Type B pancreatic cell (in vitro differentiated cells): Measurements from ENCODE around the gene PJA2. TPM values are rescaled to one million over a fixed set of nuclear protein-coding genes. Genes with fewer than 3 reads are reported as not detected.

ENCODE experiments used
- DNase-seq: peaks from one replicate; pipeline ENCODE4 v3.0.0; 2021; ENCODE audit warnings: mixed read lengths; ENCODE audit not compliant: unreplicated experiment; ENCODE audit errors: extremely low spot score
- H3K27ac Mint-ChIP-seq: 2 replicates; pipeline ENCODE4 v1.8.0; 2021; ENCODE audit warnings: mild to moderate bottlenecking, mixed read lengths
- H3K27me3 Mint-ChIP-seq: 2 replicates; pipeline ENCODE4 v1.8.0; 2021; ENCODE audit warnings: mixed read lengths
- H3K36me3 Mint-ChIP-seq: 2 replicates; pipeline ENCODE4 v1.8.0; 2021; ENCODE audit warnings: mixed read lengths
- H3K4me1 Mint-ChIP-seq: one replicate; pipeline ENCODE4 v1.8.0; 2021; ENCODE audit warnings: mixed read lengths; ENCODE audit not compliant: unreplicated experiment
- H3K4me3 Mint-ChIP-seq: 2 replicates; pipeline ENCODE4 v1.8.0; 2021; ENCODE audit warnings: mild to moderate bottlenecking, mixed read lengths
- H3K9me3 Mint-ChIP-seq: 2 replicates; pipeline ENCODE4 v1.8.0; 2021; ENCODE audit warnings: mixed read lengths
- total RNA-seq: library from RNA; stranded (reverse); gene quantifications from 2 replicates; pipeline ENCODE4 v1.2.1, GENCODE V29; 2021; ENCODE audit warnings: low replicate concordance
- TF ChIP-seq, protein P1 (sequence below): fragments of 200-600 bp; sonication (generic); conservative IDR thresholded peaks from 2 replicates; pipeline ENCODE4 v1.5.0; 2021; ENCODE audit warnings: antibody characterized with exemption, mild to moderate bottlenecking

PJA2 gene
- total RNA-seq, 1 donor from 2014 or later, result 79.9 TPM

DNA sequence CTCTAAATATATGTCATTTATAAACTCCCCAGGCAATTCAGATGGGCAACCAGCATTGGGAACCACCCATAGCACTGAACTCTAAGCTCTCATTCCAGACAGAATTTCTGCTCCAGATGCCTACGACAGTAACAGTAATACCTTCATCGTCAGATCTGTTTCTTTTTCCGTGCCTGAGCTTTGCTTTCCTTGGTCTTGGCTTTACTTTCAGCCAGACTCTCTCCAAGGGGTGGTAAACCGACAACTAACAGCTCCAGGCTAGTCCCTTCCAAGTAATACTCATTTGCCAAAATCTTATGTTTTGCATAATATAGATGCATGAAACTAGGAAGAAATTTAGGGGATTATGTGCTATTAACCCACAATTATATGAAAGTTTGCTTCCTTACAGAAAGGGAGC is 102.3 kb downstream of the PJA2 start:
- Mint-ChIP-seq H3K4me1 (peaks cover 3% of the 10 kb centered on the region), H3K27ac (no peak overlapping the region), H3K36me3 (no peaks in the 10 kb centered on the region), H3K27me3 (no peaks in the 10 kb centered on the region), H3K4me3 (no peak overlapping the region), H3K9me3 (no peaks in the 10 kb centered on the region)
- TF ChIP-seq, protein P1, sequence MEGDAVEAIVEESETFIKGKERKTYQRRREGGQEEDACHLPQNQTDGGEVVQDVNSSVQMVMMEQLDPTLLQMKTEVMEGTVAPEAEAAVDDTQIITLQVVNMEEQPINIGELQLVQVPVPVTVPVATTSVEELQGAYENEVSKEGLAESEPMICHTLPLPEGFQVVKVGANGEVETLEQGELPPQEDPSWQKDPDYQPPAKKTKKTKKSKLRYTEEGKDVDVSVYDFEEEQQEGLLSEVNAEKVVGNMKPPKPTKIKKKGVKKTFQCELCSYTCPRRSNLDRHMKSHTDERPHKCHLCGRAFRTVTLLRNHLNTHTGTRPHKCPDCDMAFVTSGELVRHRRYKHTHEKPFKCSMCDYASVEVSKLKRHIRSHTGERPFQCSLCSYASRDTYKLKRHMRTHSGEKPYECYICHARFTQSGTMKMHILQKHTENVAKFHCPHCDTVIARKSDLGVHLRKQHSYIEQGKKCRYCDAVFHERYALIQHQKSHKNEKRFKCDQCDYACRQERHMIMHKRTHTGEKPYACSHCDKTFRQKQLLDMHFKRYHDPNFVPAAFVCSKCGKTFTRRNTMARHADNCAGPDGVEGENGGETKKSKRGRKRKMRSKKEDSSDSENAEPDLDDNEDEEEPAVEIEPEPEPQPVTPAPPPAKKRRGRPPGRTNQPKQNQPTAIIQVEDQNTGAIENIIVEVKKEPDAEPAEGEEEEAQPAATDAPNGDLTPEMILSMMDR, result no peak
- DNase-seq, result no peak

DNA sequence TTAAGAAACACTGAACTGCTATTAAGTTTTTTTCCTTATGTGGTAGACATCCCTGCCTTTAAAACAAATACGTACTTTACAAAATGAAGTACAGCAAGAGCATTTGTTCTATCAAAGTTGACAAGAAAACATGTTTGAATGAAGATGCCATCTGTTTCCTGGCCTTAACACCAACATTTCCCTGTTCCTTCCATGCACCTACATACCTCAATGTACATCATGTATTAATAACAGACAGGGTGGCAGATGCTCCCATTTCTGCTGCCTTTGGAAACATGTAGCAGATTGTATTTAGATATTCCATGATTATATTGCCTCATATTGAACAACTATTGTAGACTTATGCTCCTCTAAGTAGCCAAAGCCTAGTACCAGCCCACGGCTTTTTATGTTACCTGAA is 104.4 kb downstream of the PJA2 start:
- Mint-ChIP-seq H3K4me1 (peaks cover 3% of the 10 kb centered on the region), H3K4me3 (no peak overlapping the region), H3K27me3 (no peaks in the 10 kb centered on the region), H3K27ac (no peak overlapping the region), H3K36me3 (no peaks in the 10 kb centered on the region), H3K9me3 (no peaks in the 10 kb centered on the region)
- TF ChIP-seq, protein P1, result no peak
- no peak for DNase-seq

DNA sequence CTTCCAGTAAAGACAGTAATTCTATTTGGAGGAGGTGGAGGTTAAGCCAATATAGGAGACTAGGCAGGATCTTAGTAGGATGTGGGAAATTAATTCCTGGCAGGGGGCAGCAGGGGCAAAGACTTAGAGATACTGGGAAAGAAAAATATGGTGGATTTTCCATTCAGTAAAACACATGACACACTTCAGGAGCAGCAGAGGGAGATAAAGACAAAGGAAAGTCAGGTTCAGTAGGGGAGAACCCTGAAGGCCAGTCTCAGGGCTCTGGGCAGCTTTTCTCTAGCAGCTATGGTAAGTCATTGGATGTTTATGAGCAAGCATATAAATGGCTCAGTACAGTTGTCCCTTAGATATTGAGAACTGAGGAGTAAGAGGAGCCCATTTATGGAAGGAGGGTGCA is 105.5 kb downstream of the PJA2 start:
- Mint-ChIP-seq H3K27ac (no peak overlapping the region), H3K9me3 (no peaks in the 10 kb centered on the region), H3K27me3 (no peaks in the 10 kb centered on the region), H3K4me1 (no peaks in the 10 kb centered on the region), H3K4me3 (no peak overlapping the region), H3K36me3 (no peaks in the 10 kb centered on the region)
- no peak for DNase-seq
- TF ChIP-seq, protein P1, result no peak

DNA sequence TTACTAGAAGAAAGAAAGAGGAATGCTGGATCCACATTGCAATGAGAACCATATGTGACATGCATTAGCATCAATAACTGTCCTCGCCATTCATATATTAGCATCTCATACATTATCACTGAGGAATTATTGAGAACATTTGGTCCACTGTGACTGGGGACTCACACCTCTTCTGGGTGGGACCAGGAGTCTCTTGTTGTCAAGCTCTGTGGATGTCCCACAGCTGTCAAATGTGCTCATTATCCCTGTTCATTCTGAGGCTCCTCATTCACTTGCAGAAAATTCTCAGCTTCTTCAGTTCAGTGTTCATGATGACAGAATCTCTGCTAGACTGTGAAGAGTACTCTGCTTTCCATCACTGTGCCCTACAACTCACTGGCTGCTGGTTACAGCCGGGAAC is 109.4 kb downstream of the PJA2 start:
- no peak for DNase-seq

DNA sequence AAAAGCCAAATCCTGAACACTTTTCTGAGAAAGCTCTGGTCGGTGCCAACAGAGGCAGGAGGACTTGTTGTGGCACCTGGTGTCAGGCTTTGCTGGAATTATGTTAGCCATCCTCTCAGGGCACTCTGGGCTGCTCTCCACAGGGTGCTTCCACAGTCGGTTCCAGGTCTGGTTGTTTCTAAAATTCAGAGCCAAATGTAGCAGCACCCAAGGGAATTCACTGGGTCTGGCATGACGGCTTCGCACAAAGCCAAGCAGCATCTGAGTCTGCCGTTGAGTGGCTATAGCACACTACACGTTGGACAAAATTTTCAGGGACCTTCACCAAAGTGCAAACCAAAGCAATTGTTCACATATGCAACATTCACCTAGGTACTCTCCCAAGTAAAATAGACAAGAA is 110.2 kb downstream of the PJA2 start:
- Mint-ChIP-seq H3K27me3 (no peaks in the 10 kb centered on the region), H3K4me3 (no peak overlapping the region), H3K27ac (no peak overlapping the region), H3K4me1 (no peaks in the 10 kb centered on the region), H3K9me3 (no peaks in the 10 kb centered on the region), H3K36me3 (no peaks in the 10 kb centered on the region)
- TF ChIP-seq, protein P1, result no peak
- DNase-seq, result no peak

More for the DNA sequence above, 109.4 kb downstream of the PJA2 start:
- H3K27me3 Mint-ChIP-seq, result no peaks in the 10 kb centered on the region
- H3K27ac Mint-ChIP-seq, result no peak overlapping the region
- TF ChIP-seq, protein P1, result no peak
- H3K9me3 Mint-ChIP-seq, result no peaks in the 10 kb centered on the region
- H3K4me1 Mint-ChIP-seq, result no peaks in the 10 kb centered on the region
- H3K36me3 Mint-ChIP-seq, result no peaks in the 10 kb centered on the region
- no peak overlapping the region for H3K4me3 Mint-ChIP-seq

DNA sequence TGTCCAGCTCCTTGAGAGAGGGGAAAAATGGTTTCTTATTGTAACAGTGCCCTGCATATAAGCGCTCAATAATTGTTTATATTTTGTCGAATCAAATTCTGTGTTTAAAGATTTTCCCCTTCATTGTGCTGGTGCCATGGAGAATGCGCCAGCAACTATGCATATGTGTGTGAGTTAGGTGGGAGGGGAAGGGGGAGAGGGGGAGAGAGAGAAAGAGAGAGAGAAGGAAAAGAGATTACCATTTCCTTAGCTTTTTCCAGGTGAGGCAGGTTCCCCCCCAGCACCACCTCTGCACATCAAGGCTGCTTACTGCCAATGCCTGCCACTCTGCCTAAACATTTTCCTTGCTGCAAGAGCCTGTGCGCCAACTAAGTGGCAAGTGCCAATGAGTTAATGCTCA is 111.0 kb downstream of the PJA2 start:
- no peaks in the 10 kb centered on the region for H3K4me1 Mint-ChIP-seq
- no peaks in the 10 kb centered on the region for H3K9me3 Mint-ChIP-seq
- no peaks in the 10 kb centered on the region for H3K36me3 Mint-ChIP-seq
- H3K4me3 Mint-ChIP-seq, result no peak overlapping the region
- TF ChIP-seq, protein P1, result no peak
- no peak for DNase-seq
- no peak overlapping the region for H3K27ac Mint-ChIP-seq
- H3K27me3 Mint-ChIP-seq, result no peaks in the 10 kb centered on the region
